Esophagus squamous epithelium (tissue), 5 donors: Measurements from ENCODE around the gene KCNN4. TPM values are rescaled to one million over a fixed set of nuclear protein-coding genes. Genes with fewer than 3 reads are reported as not detected.
"Not testable (repeated sequence)": the region's sequence is repeated elsewhere in the genome, so short reads cannot be mapped to it uniquely, and the experiment has no call there.

Source experiments
- DNase-seq: peaks from one replicate; lab custom pipeline; 2025; lab: John Stamatoyannopoulos, UW
- H3K27ac ChIP-seq, 4 donors: fragments of 200-600 bp; sonication (generic); one replicate each; pipeline ENCODE4 v1.5.1; 2016 to 2019; ENCODE audit warnings: mild to moderate bottlenecking in 1 of 4
- H3K27me3 ChIP-seq, 4 donors: fragments of 200-600 bp; sonication (generic); 1 replicate in 3 of 4; 2 replicates in 1 of 4; pipeline versions ENCODE4 v1.5.1 to v1.6.0; 2017 to 2021; ENCODE audit warnings: antibody characterized with exemption in 1 of 4
- H3K36me3 ChIP-seq, 3 donors: fragments of 200-600 bp; sonication (generic); one replicate each; pipeline ENCODE4 v1.5.1; 2016 to 2019
- H3K4me1 ChIP-seq, 3 donors: fragments of 200-600 bp; sonication (generic); one replicate each; pipeline ENCODE4 v1.5.1; 2017 to 2019
- H3K4me3 ChIP-seq, 4 donors: fragments of 200-600 bp; sonication (generic); 1 replicate in 3 of 4; 2 replicates in 1 of 4; pipeline ENCODE4 v1.5.1; 2016 to 2019; ENCODE audit warnings: mild to moderate bottlenecking in 2 of 4, moderate library complexity in 1 of 4
- H3K9me3 ChIP-seq, 3 donors: fragments of 200-600 bp; sonication (generic); one replicate each; pipeline ENCODE4 v1.5.1; 2016 to 2019
- POLR2A ChIP-seq, 4 donors: fragments of 450-650 bp; IDR thresholded peaks; one replicate each; pipeline ENCODE4 v1.6.1; 2017; ENCODE audit warnings: antibody characterized with exemption in 4 of 4, mild to moderate bottlenecking in 4 of 4, moderate library complexity in 3 of 4
- WGBS, 2 donors: methylation state at CpG; one replicate each; pipeline ENCODE4 v1.1.5; 2018; 5-methylcytosine and 5-hydroxymethylcytosine counted together
- intact Hi-C: fragments of 100-400 bp; cut with DNase I; formaldehyde crosslinking; loops from one replicate; pipeline ENCODE4 v1.15.0; 2022
- total RNA-seq, 4 donors: library from RNA; depleted of rRNA; stranded (reverse); fragments of >200 nt; gene quantifications; one replicate each; pipeline ENCODE4 v1.1.0, GENCODE V29; 2016
- TF ChIP-seq, protein P1 (sequence below), 6 experiments: fragments of 450-650 bp in 4 of 6; fragments of 200-600 bp in 2 of 6; sonication (generic) in 2 of 6; IDR thresholded peaks; one replicate each; pipeline ENCODE4 v1.5.1; 2016 to 2019; ENCODE audit warnings: antibody characterized with exemption in 6 of 6, mild to moderate bottlenecking in 4 of 6, moderate library complexity in 4 of 6
- donor health status: DM: yes; HTN: yes; CAD: no.

The KCNN4 gene
- 10 to 100 TPM in 1 of 4 donors, 1 to 10 TPM in 3; 3.2 to 16.9 (median 5.3) TPM for total RNA-seq

- DNase-seq, result peak; percentile 40
- 16% methylated on average over 5 of the region's 19 CpGs for WGBS, 2 donors
- Histone ChIP-seq H3K36me3 (no peaks in the 10 kb centered on the region), H3K4me3 (peak within 1 kb of the TSS; percentile 4 to 60 (median 18)), H3K27me3 (peaks cover 0 to 10% (median 0%) of the 10 kb centered on the region in 4 donors), H3K9me3 (no peaks in the 10 kb centered on the region), H3K4me1 (peaks cover 35 to 95% (median 56%) of the 10 kb centered on the region in 3 donors), H3K27ac (peak within 1 kb of the TSS; percentile 55 to 82 (median 75))
- intact Hi-C loops, result loop anchor here (5.0 to 10.0 kb wide), 2 partner anchors 34 to 106 kb away; partner anchors contain the start of gene PLAUR
- TF ChIP-seq, protein P1, sequence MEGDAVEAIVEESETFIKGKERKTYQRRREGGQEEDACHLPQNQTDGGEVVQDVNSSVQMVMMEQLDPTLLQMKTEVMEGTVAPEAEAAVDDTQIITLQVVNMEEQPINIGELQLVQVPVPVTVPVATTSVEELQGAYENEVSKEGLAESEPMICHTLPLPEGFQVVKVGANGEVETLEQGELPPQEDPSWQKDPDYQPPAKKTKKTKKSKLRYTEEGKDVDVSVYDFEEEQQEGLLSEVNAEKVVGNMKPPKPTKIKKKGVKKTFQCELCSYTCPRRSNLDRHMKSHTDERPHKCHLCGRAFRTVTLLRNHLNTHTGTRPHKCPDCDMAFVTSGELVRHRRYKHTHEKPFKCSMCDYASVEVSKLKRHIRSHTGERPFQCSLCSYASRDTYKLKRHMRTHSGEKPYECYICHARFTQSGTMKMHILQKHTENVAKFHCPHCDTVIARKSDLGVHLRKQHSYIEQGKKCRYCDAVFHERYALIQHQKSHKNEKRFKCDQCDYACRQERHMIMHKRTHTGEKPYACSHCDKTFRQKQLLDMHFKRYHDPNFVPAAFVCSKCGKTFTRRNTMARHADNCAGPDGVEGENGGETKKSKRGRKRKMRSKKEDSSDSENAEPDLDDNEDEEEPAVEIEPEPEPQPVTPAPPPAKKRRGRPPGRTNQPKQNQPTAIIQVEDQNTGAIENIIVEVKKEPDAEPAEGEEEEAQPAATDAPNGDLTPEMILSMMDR (IDR thresholded peaks at IDR 0.05), result no peak
- peak in 2 of 4 donors; percentile 45 to 71 for TF ChIP-seq POLR2A (IDR thresholded peaks at IDR 0.05)
Observed at GRCh38 chr19:43780706-43781525, at the start of gene KCNN4. Gene KCNN4 (minus strand): TSS chr19:43780973. CDS start chr19:43780861, 112 bp downstream.

DNA sequence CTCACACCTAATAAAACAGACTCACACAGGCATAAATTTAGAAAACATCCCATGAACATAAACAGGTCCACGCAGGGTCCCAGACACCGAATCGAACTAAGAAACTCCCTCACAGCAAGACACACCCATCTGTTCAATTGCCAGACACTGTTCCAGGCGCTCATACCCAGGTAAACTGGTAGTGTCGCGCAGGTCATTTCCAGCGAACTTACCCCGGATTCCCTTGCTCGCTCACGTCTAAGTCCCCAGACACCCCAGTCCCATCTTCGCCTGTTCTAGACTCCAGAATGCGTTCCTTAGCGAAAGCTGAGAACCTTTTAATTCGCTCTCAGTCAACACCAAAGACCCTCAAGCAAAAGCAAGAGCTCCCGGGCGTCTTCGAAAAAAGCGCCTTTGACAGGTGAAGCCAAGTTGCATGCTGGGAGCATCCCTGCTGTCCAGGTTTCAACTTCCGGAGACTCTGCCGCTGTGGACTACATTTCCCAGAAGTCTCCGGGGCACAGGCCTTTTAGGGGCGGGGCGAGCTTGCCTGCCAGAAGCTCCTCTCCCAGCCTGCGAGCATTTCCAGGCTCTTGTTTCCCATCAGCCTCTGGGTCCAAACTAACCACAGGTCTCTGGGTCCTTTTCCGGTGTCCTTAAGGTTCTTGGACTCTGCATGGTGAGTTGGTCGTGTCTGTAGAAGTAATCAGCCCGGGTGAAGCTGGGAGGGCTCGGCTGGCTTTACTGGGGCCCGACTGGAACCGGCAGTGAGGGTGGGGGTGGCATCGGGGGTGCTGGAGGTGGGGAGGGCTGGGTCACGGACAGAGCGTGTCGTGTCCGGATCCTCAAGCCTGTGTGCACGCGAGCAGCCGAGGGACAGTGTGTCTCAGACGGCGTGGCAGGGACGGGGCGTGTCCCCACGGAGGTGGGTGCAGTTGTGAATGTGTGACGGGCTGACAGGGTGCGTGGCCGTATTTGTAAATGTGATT is 46.3 kb upstream of the KCNN4 start, which contains the start of gene ZNF283:
Gene ZNF283, plus strand, starts transcription at position 535 of the 968 bp plus-strand sequence. CDS start 6,184 bp downstream, outside the sequence.
- no peak for TF ChIP-seq POLR2A (IDR thresholded peaks at IDR 0.05)
- TF ChIP-seq, protein P1 (IDR thresholded peaks at IDR 0.05), result no peak
- peak; percentile 32 for DNase-seq
- peaks cover 0 to 5% (median 0%) of the 10 kb centered on the region in 3 donors for H3K9me3 ChIP-seq
- intact Hi-C loops, result no loop called here
- WGBS, 2 donors, result 15 to 24% methylated on average over 25 to 33 of the region's 46 CpGs
- H3K36me3 ChIP-seq, result peaks cover 0 to 38% (median 4%) of the 10 kb centered on the region in 3 donors
- peak within 1 kb of the TSS; percentile 74 to 84 (median 77) for H3K27ac ChIP-seq
- H3K27me3 ChIP-seq, result peaks cover 0 to 7% (median 0%) of the 10 kb centered on the region in 4 donors
- H3K4me1 ChIP-seq, result peaks cover 4 to 16% (median 4%) of the 10 kb centered on the region in 3 donors
- H3K4me3 ChIP-seq, result peak within 1 kb of the TSS; percentile 49 to 72 (median 66)

DNA sequence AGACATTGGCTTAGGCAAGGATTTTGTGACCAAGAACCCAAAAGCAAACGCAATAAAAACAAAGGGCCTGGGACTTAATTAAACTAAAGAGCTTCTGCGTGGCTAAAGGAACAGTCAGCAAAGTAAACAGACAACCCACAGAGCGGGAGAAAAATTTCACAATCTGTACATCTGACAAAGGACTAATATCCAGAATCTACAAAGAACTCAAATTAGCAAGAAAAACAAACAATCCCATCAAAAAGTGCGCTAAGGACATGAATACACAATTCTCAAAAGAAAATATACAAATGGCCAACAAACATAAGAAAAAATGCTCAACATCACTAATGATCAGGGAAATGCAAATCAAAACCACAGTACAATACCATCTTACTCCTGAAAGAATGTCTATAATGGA is 43.8 kb upstream of the KCNN4 start:
- Histone ChIP-seq H3K36me3 (peaks cover 0 to 13% (median 4%) of the 10 kb centered on the region in 3 donors), H3K4me1 (peaks cover 4 to 27% (median 4%) of the 10 kb centered on the region in 3 donors), H3K27me3 (peaks cover 0 to 32% (median 0%) of the 10 kb centered on the region in 4 donors)
- H3K27ac ChIP-seq, H3K9me3 ChIP-seq, intact Hi-C loops, H3K4me3 ChIP-seq, DNase-seq: not testable (repeated sequence)
- WGBS, 2 donors, result 39 to 50% methylated on average over 4 of the region's 4 CpGs

DNA sequence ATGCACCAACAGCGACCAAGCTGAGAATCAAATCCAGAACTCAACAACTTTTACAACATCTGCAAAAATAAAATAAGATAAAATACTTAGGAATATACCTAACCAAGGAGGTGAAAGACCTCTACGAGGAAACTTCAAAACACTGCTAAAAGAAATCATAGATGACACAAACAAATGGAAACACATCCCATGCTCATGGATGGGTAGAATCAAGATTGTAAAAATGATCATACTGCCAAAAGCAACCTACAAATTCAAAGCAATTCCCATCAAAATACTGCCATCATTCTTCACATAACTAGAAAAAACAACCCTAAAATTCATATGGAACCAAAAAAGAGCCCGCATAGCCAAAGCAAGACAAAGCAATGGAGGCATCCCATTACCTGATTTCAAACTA is 43.1 kb upstream of the KCNN4 start:
- H3K4me3 ChIP-seq, intact Hi-C loops, H3K27ac ChIP-seq, DNase-seq, H3K9me3 ChIP-seq, H3K36me3 ChIP-seq: not testable (repeated sequence)
- Histone ChIP-seq H3K4me1 (peaks cover 4 to 30% (median 4%) of the 10 kb centered on the region in 3 donors), H3K27me3 (peaks cover 0 to 35% (median 0%) of the 10 kb centered on the region in 4 donors)
- WGBS, 2 donors, result 79 to 85% methylated on average over 3 of the region's 3 CpGs

DNA sequence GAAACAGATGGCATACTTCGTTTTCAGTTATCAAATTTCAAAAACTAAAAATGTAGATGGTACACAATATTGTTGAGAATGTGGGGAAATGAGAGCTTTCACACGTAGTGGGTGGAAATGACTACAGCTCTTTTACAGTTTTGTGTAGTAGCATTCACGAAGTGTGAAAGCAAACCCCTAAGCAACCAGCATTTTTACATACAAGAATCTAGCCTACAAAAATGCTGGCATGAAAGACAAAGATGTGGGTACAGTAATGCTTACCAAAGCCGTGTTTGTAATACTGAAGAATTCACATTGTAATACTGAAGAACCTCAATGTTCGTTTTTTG is 40.1 kb upstream of the KCNN4 start:
- Histone ChIP-seq H3K36me3 (no peaks in the 10 kb centered on the region), H3K4me3 (peak overlapping the region; percentile 2 to 60 (median 36)), H3K9me3 (no peaks in the 10 kb centered on the region), H3K27ac (no peak overlapping the region), H3K27me3 (peaks cover 0 to 35% (median 0%) of the 10 kb centered on the region in 4 donors), H3K4me1 (peaks cover 0 to 19% (median 0%) of the 10 kb centered on the region in 3 donors)
- no peak for TF ChIP-seq POLR2A (IDR thresholded peaks at IDR 0.05)
- DNase-seq, result no peak
- WGBS, 2 donors, result 33 to 40% methylated on average over 5 of the region's 5 CpGs
- intact Hi-C loops, result no loop called here
